K562 (cell line): ENCODE data around the gene SRMS. TPM values are rescaled to one million over a fixed set of nuclear protein-coding genes. Genes with fewer than 3 reads are reported as not detected.

ENCODE experiments used
- ATAC-seq: fragments of 200-7000 bp; cut with Tn5 transposase; 3 replicates; pipeline ENCODE4 v1.9.1; 2020; ENCODE audit warnings: moderate library complexity
- BruUV-seq: library from RNA; stranded (reverse); fragments of 400-500 nt; replicated peaks from 2 replicates; lab custom pipeline; 2021; lab: Mats Ljungman, UMichigan
- CTCF ChIA-PET: fragments of 300-600 bp; formaldehyde crosslinking; extraction: SDS; loops from one replicate; lab custom pipeline; 2021; ENCODE audit warnings: low intra/inter-chr PET ratio; lab: Yijun Ruan, JAX
- POLR2A ChIA-PET: fragments of 300-600, 350-650 bp; sonication (Branson Sonifier 250); formaldehyde crosslinking; extraction: SDS; loops from one replicate; lab custom pipeline; 2021; ENCODE audit warnings: antibody characterized with exemption, inconsistent platforms; lab: Yijun Ruan, JAX
- DNase-seq, 4 experiments: peaks; one replicate each; pipeline versions ENCODE4 v3.0.0 to v3.0.0-alpha.2; 2011 to 2018; ENCODE audit warnings: low spot score in 3 of 4, mixed read lengths in 3 of 4; ENCODE audit errors: extremely low read depth in 1 of 4
- FAIRE-seq: peaks from 2 replicates; lab custom pipeline; 2011; peaks lifted over from hg19 to GRCh38; lab: Jason Lieb, UNC
- H2AFZ ChIP-seq: 2 replicates; pipeline ENCODE4 v1.6.0; 2011; ENCODE audit warnings: low read depth, low read length, control low read depth, inconsistent platforms
- H3K27ac ChIP-seq: fragments of 200-600 bp; 3 replicates; pipeline ENCODE4 v1.8.0; 2011; ENCODE audit warnings: low read depth, mild to moderate bottlenecking, control low read depth, inconsistent platforms, low read length, moderate library complexity, mixed read lengths; ENCODE audit errors: extremely low read depth
- H3K27me3 ChIP-seq, 2 experiments: fragments of 300-600 bp in 1 of 2; 2 replicates in 1 of 2; 3 replicates in 1 of 2; pipeline versions ENCODE4 v1.6.0 to v1.8.0; 2011; ENCODE audit warnings: inconsistent platforms in 2 of 2, low read length in 2 of 2, mild to moderate bottlenecking in 1 of 2, mixed read lengths in 1 of 2, moderate library complexity in 1 of 2; ENCODE audit not compliant: control insufficient read depth in 2 of 2, insufficient read depth in 2 of 2
- H3K36me3 ChIP-seq: fragments of 300-600 bp; 3 replicates; pipeline ENCODE4 v1.8.0; 2011; ENCODE audit warnings: mild to moderate bottlenecking, low read length, inconsistent platforms; ENCODE audit not compliant: control insufficient read depth, insufficient read depth
- H3K4me1 ChIP-seq, 2 experiments: fragments of 200-600 bp in 1 of 2; replicated peaks in 1 of 2; 2 replicates in 1 of 2; 3 replicates in 1 of 2; pipeline versions ENCODE4 v1.5.1 to v1.8.0; 2011; ENCODE audit warnings: inconsistent platforms in 2 of 2, low read length in 2 of 2, mild to moderate bottlenecking in 1 of 2, mixed read lengths in 1 of 2, moderate library complexity in 1 of 2; ENCODE audit not compliant: control insufficient read depth in 2 of 2, insufficient read depth in 2 of 2
- H3K4me2 ChIP-seq: 2 replicates; pipeline ENCODE4 v1.6.1; 2011; ENCODE audit warnings: low read length, control low read depth, inconsistent platforms, mixed read lengths; ENCODE audit not compliant: insufficient read depth
- H3K4me3 ChIP-seq: fragments of 200-600 bp; sonication (generic), shearing (Covaris generic); 2 replicates; pipeline ENCODE4 v1.5.1; 2016; ENCODE audit warnings: control low read depth, inconsistent platforms
- H3K79me2 ChIP-seq: fragments of 200-600 bp; 3 replicates; pipeline ENCODE4 v1.8.0; 2011; ENCODE audit warnings: low read length, inconsistent platforms; ENCODE audit not compliant: control insufficient read depth, insufficient read depth
- H3K9ac ChIP-seq, 2 experiments: 2 replicates each; pipeline versions ENCODE4 v1.6.0 to v1.6.1; 2011; ENCODE audit warnings: low read depth in 2 of 2, low read length in 2 of 2, control low read depth in 1 of 2, inconsistent platforms in 1 of 2, mild to moderate bottlenecking in 1 of 2, mixed read lengths in 1 of 2; ENCODE audit not compliant: insufficient read depth in 1 of 2
- H3K9me1 ChIP-seq: one replicate; pipeline ENCODE4 v1.6.0; 2011; ENCODE audit warnings: inconsistent platforms, mild to moderate bottlenecking, low read length, moderate library complexity; ENCODE audit not compliant: control insufficient read depth, insufficient read depth
- H3K9me3 ChIP-seq: replicated peaks from 2 replicates; pipeline ENCODE4 v1.5.1; 2011; ENCODE audit warnings: low read depth, low read length, inconsistent platforms; ENCODE audit not compliant: control insufficient read depth, insufficient read depth
- H4K20me1 ChIP-seq: replicated peaks from 2 replicates; pipeline ENCODE4 v1.6.1; 2011; ENCODE audit warnings: low read length, inconsistent platforms, mixed read lengths; ENCODE audit not compliant: control insufficient read depth, insufficient read depth
- BCOR ChIP-seq: fragments of 450-650 bp; IDR thresholded peaks from 2 replicates; pipeline ENCODE4 v1.6.1; 2016
- CHD4 ChIP-seq: fragments of 200-600 bp; sonication (generic); IDR thresholded peaks from 3 replicates; pipeline ENCODE4 v1.6.1; 2012; ENCODE audit warnings: low read depth, mild to moderate bottlenecking, mixed read lengths, low read length, inconsistent platforms; ENCODE audit not compliant: insufficient read depth, insufficient replicate concordance, poor library complexity, severe bottlenecking
- E2F3 ChIP-seq: fragments of 250-450 bp; sonication (Bioruptor Pico); IDR thresholded peaks from 2 replicates; pipeline ENCODE4 v1.4.0; 2020; ENCODE audit warnings: mild to moderate bottlenecking
- EZH2 ChIP-seq: IDR thresholded peaks from 2 replicates; pipeline ENCODE4 v1.6.1; 2012; ENCODE audit warnings: low read depth, mild to moderate bottlenecking, inconsistent platforms, low read length, borderline replicate concordance
- ILF3 ChIP-seq: fragments of 450-650 bp; IDR thresholded peaks from 2 replicates; pipeline ENCODE4 v1.6.1; 2018; ENCODE audit warnings: antibody characterized with exemption, mild to moderate bottlenecking, moderate library complexity, borderline replicate concordance
- NFRKB ChIP-seq: fragments of 450-650 bp; IDR thresholded peaks from 2 replicates; pipeline ENCODE4 v1.6.1; 2016; ENCODE audit warnings: low read depth
- PHF8 ChIP-seq: fragments of 200-600 bp; sonication (generic); IDR thresholded peaks from 2 replicates; pipeline ENCODE4 v1.6.1; 2012; ENCODE audit warnings: mixed run types, mild to moderate bottlenecking, inconsistent platforms, low read length, moderate library complexity, borderline replicate concordance
- POLR2A ChIP-seq: fragments of 450-650 bp; conservative IDR thresholded peaks from 2 replicates; pipeline ENCODE4 v1.6.1; 2016
- POLR2H ChIP-seq: IDR thresholded peaks from 2 replicates; pipeline ENCODE4 v1.6.1; 2016; ENCODE audit warnings: missing genetic modification characterization, low read depth, mild to moderate bottlenecking, control low read depth, missing compliant biosample characterization, moderate library complexity
- RAD51 ChIP-seq: fragments of 450-650 bp; IDR thresholded peaks from 2 replicates; pipeline ENCODE4 v1.7.1; 2016; ENCODE audit warnings: low read depth, mild to moderate bottlenecking, borderline replicate concordance
- THRAP3 ChIP-seq: fragments of 450-650 bp; IDR thresholded peaks from 2 replicates; pipeline ENCODE4 v1.6.1; 2016; ENCODE audit warnings: mild to moderate bottlenecking, inconsistent platforms, borderline replicate concordance
- ZNF197 ChIP-seq: fragments of 200-800 bp; sonication (Bioruptor generic); IDR thresholded peaks from 2 replicates; pipeline ENCODE4 v1.6.1; 2016; ENCODE audit warnings: low read depth, missing genetic modification characterization, missing compliant biosample characterization
- ZNF561 ChIP-seq: fragments of 450-650 bp; formaldehyde crosslinking; conservative IDR thresholded peaks from 2 replicates; pipeline ENCODE4 v1.4.0; 2020; ENCODE audit warnings: mild to moderate bottlenecking, moderate library complexity
- WGBS: fragments of 100-300 bp; shearing (Covaris generic); methylation state at CpG from one replicate; pipeline ENCODE4 v1.1.6; 2016; ENCODE audit warnings: low coverage, mixed read lengths; ENCODE audit not compliant: insufficient coverage; ENCODE audit errors: missing lambda C conversion rate; 5-methylcytosine and 5-hydroxymethylcytosine counted together
- in situ Hi-C: fragments of 300-500 bp; cut with MboI; formaldehyde crosslinking; loops from 4 replicates; pipeline ENCODE4 v1.15.0; 2018; ENCODE audit warnings: inconsistent platforms, mixed read lengths
- intact Hi-C: fragments of 100-400 bp; cut with micrococcal nuclease; formaldehyde crosslinking; loops from 2 replicates; pipeline ENCODE4 v1.14.2; 2022
- polyA plus RNA-seq, 8 experiments: library from polyadenylated mRNA; depleted of rRNA in 4 of 8; stranded (reverse) in 5 of 8; unstranded in 3 of 8; fragments of >200 nt; fragmentation: Nextera tagmentation in 2 of 8; fragmentation: Illumina TruSeq in 1 of 8; extraction: Ambion mirVana in 2 of 8; extraction: Trizol in 1 of 8; gene quantifications; 2 replicates each; pipeline versions ENCODE4 v1.2.1 to v1.2.3, GENCODE V29; 2011 to 2014; ENCODE audit warnings: inconsistent platforms in 1 of 8, missing spikeins in 1 of 8
- total RNA-seq, 7 experiments: library from RNA; depleted of rRNA in 6 of 7; stranded (reverse); fragments of >200 nt in 6 of 7; fragmentation: Illumina TruSeq in 2 of 7; extraction: Trizol in 2 of 7; gene quantifications; 2 replicates each; pipeline versions ENCODE4 v1.2.1 to v1.2.3, GENCODE V29; 2011 to 2021; ENCODE audit warnings: low replicate concordance in 1 of 7
- TF ChIP-seq, protein P1 (sequence below): fragments of 450-650 bp; IDR thresholded peaks from 2 replicates; pipeline ENCODE4 v1.6.1; 2016; ENCODE audit warnings: borderline replicate concordance
- TF ChIP-seq, protein P2 (sequence below): sonication (generic); formaldehyde crosslinking; IDR thresholded peaks from 2 replicates; pipeline ENCODE4 v1.8.0; 2023; ENCODE audit warnings: mild to moderate bottlenecking, missing genetic modification reagents

SRMS gene
- total and polyA plus RNA-seq, 9 of the 15 experiments (the other 6 are each of a cell fraction or from before 2014, with no cell fraction given) = 0.07 TPM; not detected in 8

DNA sequence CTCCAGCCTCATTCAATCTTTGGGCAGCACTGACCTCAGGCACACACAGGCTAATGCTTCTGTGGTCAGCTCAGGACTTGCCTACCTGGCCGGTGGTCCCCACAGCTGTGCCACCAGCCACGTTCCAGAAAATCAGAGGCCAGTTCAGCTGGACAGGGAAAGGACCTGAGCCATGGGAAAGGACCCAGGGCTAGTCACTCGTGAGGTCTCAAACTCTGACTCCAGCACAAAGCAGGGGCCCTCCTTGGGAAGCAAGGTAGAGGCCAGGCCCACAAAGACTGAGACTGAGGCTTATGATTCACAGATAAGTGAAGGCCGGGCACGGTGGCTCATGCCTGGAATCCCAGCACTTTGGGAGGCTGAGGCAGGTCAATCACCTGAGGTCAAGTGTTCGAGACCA is 48.9 kb upstream of the SRMS start:
- WGBS = 67% methylated on average over 6 of the region's 6 CpGs
- H3K9ac ChIP-seq = peak overlapping the region in 1 of 2 experiments; percentile 7; a peak in 1 of 4 replicates
- H3K27ac ChIP-seq = no peak overlapping the region
- TF ChIP-seq ILF3 = no peak
- no peak for TF ChIP-seq NFRKB
- TF ChIP-seq PHF8 = no peak
- no peak for TF ChIP-seq POLR2H (tag)
- no peak for TF ChIP-seq CHD4
- no peak for TF ChIP-seq ZNF197
- no peak for TF ChIP-seq ZNF561
- no peak for TF ChIP-seq POLR2A
- TF ChIP-seq EZH2 = no peak
- no peak for TF ChIP-seq E2F3
- TF ChIP-seq, protein P1, sequence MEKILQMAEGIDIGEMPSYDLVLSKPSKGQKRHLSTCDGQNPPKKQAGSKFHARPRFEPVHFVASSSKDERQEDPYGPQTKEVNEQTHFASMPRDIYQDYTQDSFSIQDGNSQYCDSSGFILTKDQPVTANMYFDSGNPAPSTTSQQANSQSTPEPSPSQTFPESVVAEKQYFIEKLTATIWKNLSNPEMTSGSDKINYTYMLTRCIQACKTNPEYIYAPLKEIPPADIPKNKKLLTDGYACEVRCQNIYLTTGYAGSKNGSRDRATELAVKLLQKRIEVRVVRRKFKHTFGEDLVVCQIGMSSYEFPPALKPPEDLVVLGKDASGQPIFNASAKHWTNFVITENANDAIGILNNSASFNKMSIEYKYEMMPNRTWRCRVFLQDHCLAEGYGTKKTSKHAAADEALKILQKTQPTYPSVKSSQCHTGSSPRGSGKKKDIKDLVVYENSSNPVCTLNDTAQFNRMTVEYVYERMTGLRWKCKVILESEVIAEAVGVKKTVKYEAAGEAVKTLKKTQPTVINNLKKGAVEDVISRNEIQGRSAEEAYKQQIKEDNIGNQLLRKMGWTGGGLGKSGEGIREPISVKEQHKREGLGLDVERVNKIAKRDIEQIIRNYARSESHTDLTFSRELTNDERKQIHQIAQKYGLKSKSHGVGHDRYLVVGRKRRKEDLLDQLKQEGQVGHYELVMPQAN = no peak
- TF ChIP-seq, protein P2, sequence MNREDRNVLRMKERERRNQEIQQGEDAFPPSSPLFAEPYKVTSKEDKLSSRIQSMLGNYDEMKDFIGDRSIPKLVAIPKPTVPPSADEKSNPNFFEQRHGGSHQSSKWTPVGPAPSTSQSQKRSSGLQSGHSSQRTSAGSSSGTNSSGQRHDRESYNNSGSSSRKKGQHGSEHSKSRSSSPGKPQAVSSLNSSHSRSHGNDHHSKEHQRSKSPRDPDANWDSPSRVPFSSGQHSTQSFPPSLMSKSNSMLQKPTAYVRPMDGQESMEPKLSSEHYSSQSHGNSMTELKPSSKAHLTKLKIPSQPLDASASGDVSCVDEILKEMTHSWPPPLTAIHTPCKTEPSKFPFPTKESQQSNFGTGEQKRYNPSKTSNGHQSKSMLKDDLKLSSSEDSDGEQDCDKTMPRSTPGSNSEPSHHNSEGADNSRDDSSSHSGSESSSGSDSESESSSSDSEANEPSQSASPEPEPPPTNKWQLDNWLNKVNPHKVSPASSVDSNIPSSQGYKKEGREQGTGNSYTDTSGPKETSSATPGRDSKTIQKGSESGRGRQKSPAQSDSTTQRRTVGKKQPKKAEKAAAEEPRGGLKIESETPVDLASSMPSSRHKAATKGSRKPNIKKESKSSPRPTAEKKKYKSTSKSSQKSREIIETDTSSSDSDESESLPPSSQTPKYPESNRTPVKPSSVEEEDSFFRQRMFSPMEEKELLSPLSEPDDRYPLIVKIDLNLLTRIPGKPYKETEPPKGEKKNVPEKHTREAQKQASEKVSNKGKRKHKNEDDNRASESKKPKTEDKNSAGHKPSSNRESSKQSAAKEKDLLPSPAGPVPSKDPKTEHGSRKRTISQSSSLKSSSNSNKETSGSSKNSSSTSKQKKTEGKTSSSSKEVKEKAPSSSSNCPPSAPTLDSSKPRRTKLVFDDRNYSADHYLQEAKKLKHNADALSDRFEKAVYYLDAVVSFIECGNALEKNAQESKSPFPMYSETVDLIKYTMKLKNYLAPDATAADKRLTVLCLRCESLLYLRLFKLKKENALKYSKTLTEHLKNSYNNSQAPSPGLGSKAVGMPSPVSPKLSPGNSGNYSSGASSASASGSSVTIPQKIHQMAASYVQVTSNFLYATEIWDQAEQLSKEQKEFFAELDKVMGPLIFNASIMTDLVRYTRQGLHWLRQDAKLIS = no peak
- no peak for TF ChIP-seq THRAP3
- TF ChIP-seq RAD51 = no peak
- TF ChIP-seq BCOR = no peak
- TF ChIP-seq, all 486 proteins: peak for 0
- Histone ChIP-seq H3K4me1 (peaks cover 0 to 10% of the 10 kb centered on the region in 2 experiments; a peak in 2 of 5 replicates), H3K9me1 (peaks cover 9% of the 10 kb centered on the region), H3K79me2 (no peaks in the 10 kb centered on the region), H3K4me2 (no peak overlapping the region), H2AFZ (no peak overlapping the region), H3K9me3 (no peaks in the 10 kb centered on the region), H3K4me3 (no peak overlapping the region), H3K36me3 (peaks cover 51% of the 10 kb centered on the region; the same call in 2 of the 3 replicates), H4K20me1 (no peaks in the 10 kb centered on the region), H3K27me3 (no peaks in the 10 kb centered on the region)
- in situ Hi-C loops = no loop called here
- ChIA-PET CTCF (no interaction called here), POLR2A (interaction anchor here (0.5 to 0.6 kb wide), 2 partner anchors 14 to 22 kb away, joined by 3 read pairs; no protein-coding TSS in a partner anchor)
- no TSS peak for BruUV-seq
- intact Hi-C loops = no loop called here
- FAIRE-seq = no peak
- no peak for DNase-seq
- ATAC-seq = no peak
